ENCODE results near the gene KIAA0513.

Gene KIAA0513

DNA sequence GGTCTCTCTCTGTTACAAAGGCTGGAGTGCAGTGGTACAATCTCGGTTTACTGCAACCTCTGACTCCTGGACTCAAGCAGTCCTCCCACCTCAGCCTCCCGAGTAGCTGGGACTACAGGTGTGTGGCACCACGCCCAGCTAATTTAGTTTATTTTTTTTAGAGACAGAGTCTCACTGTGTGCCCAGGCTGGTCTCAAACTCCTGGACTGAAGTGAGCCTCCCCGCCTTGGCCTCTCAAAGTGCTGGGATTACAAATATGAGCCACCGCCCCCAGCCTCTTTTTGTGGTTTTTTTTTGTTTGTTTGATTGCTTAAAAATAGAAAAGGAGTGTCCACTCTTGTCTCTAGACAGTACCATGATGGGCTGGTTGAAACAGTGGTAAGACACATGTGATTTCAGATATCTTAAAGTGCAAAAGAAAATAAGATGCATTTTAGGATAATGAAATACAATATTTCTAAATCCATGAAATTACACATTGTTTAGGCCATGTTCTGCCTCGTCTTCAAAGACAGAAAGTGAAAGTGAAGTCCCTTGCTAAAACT lies 27.4 kb downstream of the KIAA0513 start:
- TF ChIP-seq CTCF (IDR thresholded peaks at IDR 0.05; ENCODE audit: insufficient read depth, low read depth, low read length, missing control alignments), result no peak
- no peak for DNase-seq (ENCODE audit: low read depth)
- H3K4me3 ChIP-seq (ENCODE audit: low read length), result no peak overlapping the region

DNA sequence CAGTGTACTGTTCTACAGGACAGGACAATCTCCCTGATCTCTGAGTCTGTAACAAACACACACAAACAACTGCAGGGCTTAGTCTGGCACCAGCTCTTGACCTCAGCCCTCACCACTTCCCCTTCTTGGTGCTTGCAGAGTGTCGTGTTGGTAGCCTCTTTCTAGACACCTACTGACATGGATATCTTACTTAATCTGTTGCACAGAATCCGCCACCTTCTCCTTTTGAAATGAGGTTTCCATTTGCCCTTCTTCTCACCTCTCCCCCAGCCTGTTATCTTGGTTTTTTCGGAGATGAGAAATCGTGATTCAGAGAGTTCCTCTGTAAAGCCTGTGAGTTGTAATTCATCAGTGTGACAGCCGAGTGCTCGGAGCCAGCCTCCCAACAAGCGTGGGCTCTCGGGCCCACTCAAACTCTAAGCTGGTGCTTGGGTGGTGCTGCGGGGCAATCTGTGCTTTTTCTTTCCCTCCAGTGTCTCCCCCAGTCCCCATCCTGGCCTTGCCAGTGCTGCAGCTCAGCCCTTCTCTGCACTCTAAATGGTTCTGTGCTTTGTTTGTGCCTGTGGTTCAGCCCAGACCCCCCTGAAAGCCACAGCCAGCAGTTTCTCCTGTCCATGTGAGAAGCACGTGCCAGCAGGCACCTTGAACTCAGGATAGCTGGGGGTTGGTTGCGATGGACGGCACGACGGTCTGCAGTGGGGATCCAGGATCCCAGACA lies 28.1 kb downstream of the KIAA0513 start:
- H3K4me3 ChIP-seq (ENCODE audit: low read length), result no peak overlapping the region
- no peak for DNase-seq (ENCODE audit: low read depth)
- TF ChIP-seq CTCF (IDR thresholded peaks at IDR 0.05; ENCODE audit: insufficient read depth, low read depth, low read length, missing control alignments), result no peak

DNA sequence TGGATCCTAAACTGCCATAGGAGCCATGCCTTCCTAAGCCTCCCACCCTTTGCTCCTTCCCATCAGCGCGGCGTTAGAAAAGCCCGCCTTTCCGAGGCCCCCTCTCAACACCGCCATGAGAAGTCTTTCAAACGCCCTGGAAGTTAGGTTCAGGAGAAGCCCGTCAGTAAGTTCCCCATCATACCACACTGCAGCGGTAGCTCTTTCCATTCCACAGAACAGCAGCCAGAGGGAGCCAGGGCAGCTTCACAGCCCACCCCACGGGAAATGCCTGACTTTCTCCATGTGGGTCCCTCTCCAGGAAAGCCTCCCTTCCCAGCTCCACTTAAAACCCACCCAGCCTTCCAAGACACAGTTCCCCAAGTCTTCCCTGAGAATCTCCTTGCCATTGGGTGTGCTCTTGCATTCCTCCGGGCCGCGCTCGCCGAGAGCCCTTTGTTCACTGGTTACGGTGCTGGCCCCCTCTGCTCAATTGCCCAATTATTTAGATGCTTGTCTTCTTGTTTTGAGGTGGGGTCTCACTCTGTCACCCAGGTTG lies 28.7 kb downstream of the KIAA0513 start:
- no peak for TF ChIP-seq CTCF (IDR thresholded peaks at IDR 0.05; ENCODE audit: insufficient read depth, low read depth, low read length, missing control alignments)
- no peak for DNase-seq (ENCODE audit: low read depth)
- H3K4me3 ChIP-seq (ENCODE audit: low read length), result no peak overlapping the region

- H3K4me3 ChIP-seq (ENCODE audit: low read length), result no peak overlapping the region
- no peak for TF ChIP-seq CTCF (IDR thresholded peaks at IDR 0.05; ENCODE audit: insufficient read depth, low read depth, low read length, missing control alignments)
- no peak for DNase-seq (ENCODE audit: low read depth)
Measured at GRCh38 chr16:85057212-85057889, 29.8 kb downstream of the KIAA0513 start.

DNA sequence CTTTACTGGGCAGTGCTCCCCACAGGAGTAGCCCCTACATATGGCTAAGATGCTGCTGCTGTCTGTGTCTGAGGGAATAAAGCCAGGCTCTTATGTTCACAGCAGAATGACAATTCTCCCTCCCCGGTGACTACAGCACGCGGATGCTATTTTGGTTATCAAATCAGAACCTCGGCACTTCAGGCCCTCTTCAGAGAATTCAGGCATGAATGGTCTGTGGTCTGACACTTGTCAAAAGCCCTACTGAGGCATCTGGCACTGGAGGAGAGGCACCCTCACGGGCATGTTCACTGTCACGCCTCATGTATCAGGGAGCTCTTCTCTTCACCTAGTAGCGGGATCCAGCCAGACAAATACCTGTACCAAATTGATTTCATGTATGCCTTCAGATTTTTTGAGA lies 30.4 kb downstream of the KIAA0513 start:
- DNase-seq (ENCODE audit: low read depth), result no peak
- H3K4me3 ChIP-seq (ENCODE audit: low read length), result no peak overlapping the region
- no peak for TF ChIP-seq CTCF (IDR thresholded peaks at IDR 0.05; ENCODE audit: insufficient read depth, low read depth, low read length, missing control alignments)

DNA sequence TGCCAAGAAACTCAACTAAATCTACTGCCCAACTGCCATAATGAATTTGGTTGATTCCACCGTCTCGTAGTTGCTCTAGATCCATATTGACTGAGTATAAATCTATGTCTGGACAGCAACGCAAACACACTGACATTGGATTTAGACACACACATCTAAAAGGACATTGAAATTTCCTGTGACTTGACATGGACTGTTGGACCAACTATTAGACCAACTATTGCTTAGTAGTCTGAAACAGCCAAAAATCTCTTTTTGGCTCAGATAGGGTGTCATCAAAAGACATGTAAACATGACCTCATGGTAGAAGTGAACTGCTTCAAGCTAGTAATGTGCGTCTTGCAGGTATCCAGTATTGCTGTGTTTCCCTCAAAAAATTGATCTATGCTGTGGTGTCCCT lies 31.3 kb downstream of the KIAA0513 start:
- H3K4me3 ChIP-seq (ENCODE audit: low read length), result no peak overlapping the region
- TF ChIP-seq CTCF (IDR thresholded peaks at IDR 0.05; ENCODE audit: insufficient read depth, low read depth, low read length, missing control alignments), result no peak
- DNase-seq (ENCODE audit: low read depth), result no peak

Measured in epithelial cell of esophagus (primary cell).